HEK293 (cell line): ENCODE measurements around the gene KLC4.

Experiments used
- CTCF ChIA-PET: fragments of 350-600 bp; formaldehyde crosslinking; extraction: SDS; loops from one replicate; lab custom pipeline; 2021; ENCODE audit warnings: antibody characterized with exemption; lab: Yijun Ruan, JAX
- POLR2A ChIA-PET: fragments of 300-600 bp; formaldehyde crosslinking; extraction: SDS; loops from one replicate; lab custom pipeline; 2020; ENCODE audit warnings: antibody characterized with exemption, inconsistent platforms; lab: Yijun Ruan, JAX
- H3K27ac ChIP-seq: fragments of 200-500 bp; sonication (Bioruptor generic); 2 replicates; pipeline ENCODE4 v1.5.1; 2014; ENCODE audit warnings: low read depth, low read length, control low read depth, inconsistent platforms; ENCODE audit errors: extremely low read depth
- H3K36me3 ChIP-seq, 2 experiments: fragments of 200-500 bp in 1 of 2; sonication (Bioruptor generic) in 1 of 2; 1 replicate in 1 of 2; 2 replicates in 1 of 2; pipeline ENCODE4 v1.5.1; 2014 to 2017; ENCODE audit warnings: inconsistent platforms in 2 of 2, low read length in 2 of 2; ENCODE audit not compliant: control insufficient read depth in 2 of 2, insufficient read depth in 1 of 2
- H3K4me1 ChIP-seq: fragments of 200-500 bp; sonication (Bioruptor generic); 2 replicates; pipeline ENCODE4 v1.5.1; 2014; ENCODE audit warnings: mild to moderate bottlenecking, low read length, inconsistent platforms; ENCODE audit not compliant: control insufficient read depth, insufficient read depth
- H3K4me3 ChIP-seq: 2 replicates; pipeline ENCODE4 v1.5.1; 2011; ENCODE audit warnings: low read depth, mild to moderate bottlenecking, control low read depth, low read length, moderate library complexity
- H3K9me3 ChIP-seq: fragments of 200-500 bp; sonication (Bioruptor generic); 2 replicates; pipeline ENCODE4 v1.5.1; 2014; ENCODE audit warnings: low read depth, low read length, inconsistent platforms; ENCODE audit not compliant: control insufficient read depth, insufficient read depth
- GLI2 ChIP-seq: fragments of 450-650 bp; formaldehyde crosslinking; IDR thresholded peaks from 2 replicates; pipeline ENCODE4; 2017; ENCODE audit warnings: missing biosample characterization, missing genetic modification characterization, low read depth, borderline replicate concordance
- HIC1 ChIP-seq: fragments of 450-650 bp; formaldehyde crosslinking; IDR thresholded peaks from 2 replicates; pipeline ENCODE4 v1.5.1; 2016; ENCODE audit warnings: missing biosample characterization, missing genetic modification characterization
- HOXC10 ChIP-seq: sonication (generic); formaldehyde crosslinking; IDR thresholded peaks from 2 replicates; pipeline ENCODE4 v1.8.1; 2023; ENCODE audit warnings: mild to moderate bottlenecking, missing genetic modification reagents
- HOXD13 ChIP-seq: sonication (generic); formaldehyde crosslinking; IDR thresholded peaks from 2 replicates; pipeline ENCODE4 v1.8.0; 2022; ENCODE audit warnings: missing genetic modification reagents, borderline replicate concordance
- ZBTB17 ChIP-seq: fragments of 450-650 bp; formaldehyde crosslinking; IDR thresholded peaks from 2 replicates; pipeline ENCODE4 v1.5.1; 2016; ENCODE audit warnings: missing biosample characterization, missing genetic modification characterization
- ZBTB20 ChIP-seq: fragments of 450-650 bp; formaldehyde crosslinking; IDR thresholded peaks from 2 replicates; pipeline ENCODE4 v1.5.1; 2016; ENCODE audit warnings: missing biosample characterization, missing genetic modification characterization
- ZBTB8A ChIP-seq: fragments of 450-650 bp; formaldehyde crosslinking; IDR thresholded peaks from 2 replicates; pipeline ENCODE4 v1.5.1; 2016; ENCODE audit warnings: missing biosample characterization, missing genetic modification characterization
- ZFP3 ChIP-seq: fragments of 450-650 bp; formaldehyde crosslinking; IDR thresholded peaks from 2 replicates; pipeline ENCODE4 v1.5.1; 2016; ENCODE audit warnings: low read depth, missing biosample characterization, missing genetic modification characterization
- ZIC2 ChIP-seq: fragments of 450-650 bp; formaldehyde crosslinking; IDR thresholded peaks from 2 replicates; pipeline ENCODE4 v1.5.1; 2016; ENCODE audit warnings: missing biosample characterization, missing genetic modification characterization
- ZNF169 ChIP-seq: fragments of 450-650 bp; formaldehyde crosslinking; IDR thresholded peaks from 2 replicates; pipeline ENCODE4 v1.5.1; 2016; ENCODE audit warnings: missing biosample characterization, missing genetic modification characterization
- ZNF174 ChIP-seq: fragments of 450-650 bp; formaldehyde crosslinking; IDR thresholded peaks from 2 replicates; pipeline ENCODE4 v1.5.0; 2017; ENCODE audit warnings: missing biosample characterization, mild to moderate bottlenecking, missing genetic modification characterization
- ZNF19 ChIP-seq: fragments of 450-650 bp; formaldehyde crosslinking; IDR thresholded peaks from 2 replicates; pipeline ENCODE4; 2016; ENCODE audit warnings: missing biosample characterization, missing genetic modification characterization, low read depth
- ZNF223 ChIP-seq: fragments of 450-650 bp; formaldehyde crosslinking; IDR thresholded peaks from 2 replicates; pipeline ENCODE4 v1.5.1; 2016; ENCODE audit warnings: missing biosample characterization, missing genetic modification characterization
- ZNF239 ChIP-seq: fragments of 450-650 bp; formaldehyde crosslinking; IDR thresholded peaks from 2 replicates; pipeline ENCODE4 v1.5.1; 2016; ENCODE audit warnings: missing biosample characterization, missing genetic modification characterization
- ZNF24 ChIP-seq: fragments of 450-650 bp; formaldehyde crosslinking; IDR thresholded peaks from 2 replicates; pipeline ENCODE4 v1.5.1; 2016; ENCODE audit warnings: missing biosample characterization, missing genetic modification characterization
- ZNF266 ChIP-seq: fragments of 450-650 bp; formaldehyde crosslinking; IDR thresholded peaks from 2 replicates; pipeline ENCODE4 v1.5.1; 2016; ENCODE audit warnings: missing biosample characterization, missing genetic modification characterization, low read depth
- ZNF274 ChIP-seq, 2 experiments: fragments of 200-500 bp in 1 of 2; fragments of 450-650 bp in 1 of 2; sonication (Bioruptor generic) in 1 of 2; formaldehyde crosslinking in 1 of 2; IDR thresholded peaks; 2 replicates each; pipeline versions ENCODE4 v1.5.1 to v1.6.1; 2014 to 2016; ENCODE audit warnings: borderline replicate concordance in 1 of 2, inconsistent platforms in 1 of 2, low read length in 1 of 2, missing biosample characterization in 1 of 2, missing genetic modification characterization in 1 of 2
- ZNF280D ChIP-seq: fragments of 450-650 bp; formaldehyde crosslinking; IDR thresholded peaks from 2 replicates; pipeline ENCODE4 v1.5.1; 2016; ENCODE audit warnings: missing biosample characterization, missing genetic modification characterization
- ZNF623 ChIP-seq: fragments of 450-650 bp; formaldehyde crosslinking; IDR thresholded peaks from 2 replicates; pipeline ENCODE4 v1.5.1; 2016; ENCODE audit warnings: missing biosample characterization, missing genetic modification characterization
- ZNF707 ChIP-seq: fragments of 450-650 bp; formaldehyde crosslinking; IDR thresholded peaks from 2 replicates; pipeline ENCODE4 v1.5.1; 2016; ENCODE audit warnings: missing biosample characterization, missing genetic modification characterization

The KLC4 gene

GRCh38 chr6:43047998-43048397, 11.4 kb upstream of the KLC4 start:
- POLR2A ChIA-PET: interaction anchor here (1.1 to 3.5 kb wide), 3 partner anchors 11 to 119 kb away, joined by 3 to 15 read pairs (median 4); partner anchors contain the start of genes CNPY3, KLC4, MRPL2 and PEX6

GRCh38 chr6:43050981-43051380, 8.4 kb upstream of the KLC4 start:
- no peaks in the 10 kb centered on the region for H3K9me3 ChIP-seq
- no peak overlapping the region for H3K27ac ChIP-seq
- CTCF ChIA-PET: interaction anchor here (0.6 to 2.0 kb wide), 3 partner anchors 13 to 93 kb away, joined by 3 to 7 read pairs (median 3); no protein-coding TSS in a partner anchor
- POLR2A ChIA-PET: interaction anchor here (0.9 to 3.4 kb wide), 5 partner anchors 9 to 37 kb away, joined by 3 to 14 read pairs (median 5); partner anchors contain the start of genes KLC4, KLHDC3, MEA1 and MRPL2
- H3K4me3 ChIP-seq: no peak overlapping the region
- peaks cover 4% of the 10 kb centered on the region for H3K4me1 ChIP-seq
- H3K36me3 ChIP-seq: peaks cover 13 to 78% of the 10 kb centered on the region in 2 experiments; a peak in 2 of 3 replicates
- TF ChIP-seq ZNF707 (tag by site-specific recombination) (no peak), ZNF623 (tag by site-specific recombination) (no peak), ZNF239 (tag by site-specific recombination) (no peak), ZBTB20 (no peak)

More at GRCh38 chr6:43047998-43048397, 11.4 kb upstream of the KLC4 start:
- TF ChIP-seq ZNF274 (IDR thresholded peaks at IDR 0.05; ENCODE audit: low read length) (no peak), ZNF274 (tag by site-specific recombination; IDR thresholded peaks at IDR 0.05; ENCODE audit: borderline replicate concordance) (no peak), ZIC2 (no peak)
- H3K27ac ChIP-seq: no peak overlapping the region
- H3K4me1 ChIP-seq: no peaks in the 10 kb centered on the region
- H3K36me3 ChIP-seq: peaks cover 10 to 87% of the 10 kb centered on the region in 2 experiments; a peak in 2 of 3 replicates
- CTCF ChIA-PET: interaction anchor here (0.6 to 2.0 kb wide), 3 partner anchors 21 to 146 kb away, joined by 3 to 16 read pairs (median 3); no protein-coding TSS in a partner anchor
- H3K9me3 ChIP-seq: no peaks in the 10 kb centered on the region
- H3K4me3 ChIP-seq: no peak overlapping the region

- Histone ChIP-seq H3K4me1 (peaks cover 4% of the 10 kb centered on the region), H3K4me3 (no peak overlapping the region), H3K27ac (peak overlapping the region; percentile 85; the same call in 1 of the 2 replicates), H3K36me3 (peaks cover 19 to 74% of the 10 kb centered on the region in 2 experiments; a peak in 2 of 3 replicates), H3K9me3 (no peaks in the 10 kb centered on the region)
- TF ChIP-seq HIC1: 0 out of 2 replicates have a peak, but pooled peaks have one; percentile 31
- no peak for TF ChIP-seq ZNF19 (tag by site-specific recombination)
- CTCF ChIA-PET: interaction anchor here (0.7 to 2.0 kb wide), 4 partner anchors 13 to 364 kb away, joined by 3 to 7 read pairs (median 4); no protein-coding TSS in a partner anchor
- POLR2A ChIA-PET: interaction anchor here (3.4 kb wide), 1 partner anchor 39 kb away, joined by 14 read pairs; the partner anchor contains the start of genes KLHDC3 and MEA1
Observed at GRCh38 chr6:43052225-43052841, 7.1 kb upstream of the KLC4 start.

GRCh38 chr6:43052842-43053544, 6.4 kb upstream of the KLC4 start:
- Histone ChIP-seq H3K4me1 (peaks cover 4% of the 10 kb centered on the region), H3K9me3 (no peaks in the 10 kb centered on the region), H3K4me3 (peak overlapping the region; percentile 74), H3K27ac (peak overlapping the region; percentile 85), H3K36me3 (peaks cover 23 to 74% of the 10 kb centered on the region in 2 experiments; a peak in 2 of 3 replicates)
- ChIA-PET CTCF (interaction anchor here (0.7 to 1.7 kb wide), 5 partner anchors 14 to 363 kb away, joined by 3 to 8 read pairs (median 3); no protein-coding TSS in a partner anchor), POLR2A (interaction anchor here (0.8 to 3.4 kb wide), 24 partner anchors 10 to 464 kb away, joined by 3 to 50 read pairs (median 10); partner anchors contain the start of genes CNPY3, CUL9, KLHDC3 and MEA1)
- TF ChIP-seq ZNF174 (tag by site-specific recombination) (no peak), ZNF24 (tag by site-specific recombination) (no peak), ZNF223 (no peak), ZNF266 (tag by site-specific recombination) (0 out of 2 replicates have a peak, but pooled peaks have one; percentile 14), HOXD13 (CRISPR knock-in tag) (0 out of 2 replicates have a peak, but pooled peaks have one; percentile 6), ZNF169 (tag by site-specific recombination) (0 out of 2 replicates have a peak, but pooled peaks have one; percentile 14), ZBTB17 (tag by site-specific recombination) (peak; percentile 12), HOXC10 (CRISPR knock-in tag) (0 out of 2 replicates have a peak, but pooled peaks have one; percentile 47), GLI2 (tag by site-specific recombination) (no peak), ZBTB8A (no peak), ZNF280D (tag by site-specific recombination) (no peak), ZFP3 (no peak)
